ENCODE data around the gene TBC1D22A. TPM values are rescaled to one million over a fixed set of nuclear protein-coding genes. Genes with fewer than 3 reads are reported as not detected.

The TBC1D22A gene
- total RNA-seq, 6 experiments from 2014 or later = 10.9 to 18.1 (median 14.0) TPM

DNA sequence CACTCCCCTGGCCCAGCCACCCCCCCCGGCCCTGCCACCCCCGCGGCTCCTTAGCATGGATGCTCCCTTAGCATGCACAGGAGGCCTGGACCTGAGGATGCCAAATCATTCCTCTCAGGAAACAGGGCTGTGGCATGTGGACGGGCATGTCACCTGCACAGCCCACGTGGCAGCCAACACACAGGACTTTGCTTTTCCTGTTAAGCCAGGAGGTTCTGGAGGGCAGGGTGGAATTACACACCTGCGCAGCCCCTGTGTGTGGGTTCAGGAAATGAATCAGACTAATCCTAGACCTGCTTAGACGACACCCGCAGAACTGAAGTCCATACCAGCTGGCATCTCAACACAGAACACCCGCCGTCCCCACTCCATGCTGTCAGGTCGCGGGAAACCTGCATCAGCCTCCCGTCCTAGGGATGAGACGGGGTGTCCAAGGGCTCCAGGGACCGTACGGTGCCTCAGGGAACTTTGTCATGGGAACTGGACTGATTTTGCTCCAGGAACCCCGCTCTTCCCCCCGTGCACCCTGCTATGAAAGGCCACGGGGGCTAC lies 34.6 kb upstream of the TBC1D22A start:
- ATAC-seq (peak in 1 of 4 donors; percentile 4), DNase-seq (peak in 1 of 3 donors; percentile 47)
- peaks cover 0 to 72% (median 29%) of the 10 kb centered on the region in 4 donors for H3K4me1 ChIP-seq
- H3K36me3 ChIP-seq = no peaks in the 10 kb centered on the region
- TF ChIP-seq, protein P1, sequence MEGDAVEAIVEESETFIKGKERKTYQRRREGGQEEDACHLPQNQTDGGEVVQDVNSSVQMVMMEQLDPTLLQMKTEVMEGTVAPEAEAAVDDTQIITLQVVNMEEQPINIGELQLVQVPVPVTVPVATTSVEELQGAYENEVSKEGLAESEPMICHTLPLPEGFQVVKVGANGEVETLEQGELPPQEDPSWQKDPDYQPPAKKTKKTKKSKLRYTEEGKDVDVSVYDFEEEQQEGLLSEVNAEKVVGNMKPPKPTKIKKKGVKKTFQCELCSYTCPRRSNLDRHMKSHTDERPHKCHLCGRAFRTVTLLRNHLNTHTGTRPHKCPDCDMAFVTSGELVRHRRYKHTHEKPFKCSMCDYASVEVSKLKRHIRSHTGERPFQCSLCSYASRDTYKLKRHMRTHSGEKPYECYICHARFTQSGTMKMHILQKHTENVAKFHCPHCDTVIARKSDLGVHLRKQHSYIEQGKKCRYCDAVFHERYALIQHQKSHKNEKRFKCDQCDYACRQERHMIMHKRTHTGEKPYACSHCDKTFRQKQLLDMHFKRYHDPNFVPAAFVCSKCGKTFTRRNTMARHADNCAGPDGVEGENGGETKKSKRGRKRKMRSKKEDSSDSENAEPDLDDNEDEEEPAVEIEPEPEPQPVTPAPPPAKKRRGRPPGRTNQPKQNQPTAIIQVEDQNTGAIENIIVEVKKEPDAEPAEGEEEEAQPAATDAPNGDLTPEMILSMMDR (IDR thresholded peaks at IDR 0.05) = no peak
- peak; percentile 52 for TF ChIP-seq POLR2A (IDR thresholded peaks at IDR 0.05)
- WGBS (ENCODE audit: insufficient coverage, low coverage, low lambda C conversion rate, missing lambda C conversion rate) = 31% methylated on average over 3 of the region's 19 CpGs
- peak overlapping the region in 1 of 3 donors; percentile 47 for H3K27ac ChIP-seq
- H3K27me3 ChIP-seq = no peaks in the 10 kb centered on the region
- intact Hi-C loops (cut with DNase I) = no loop called here
- no peaks in the 10 kb centered on the region for H3K9me3 ChIP-seq
- no peak overlapping the region for H3K4me3 ChIP-seq

DNA sequence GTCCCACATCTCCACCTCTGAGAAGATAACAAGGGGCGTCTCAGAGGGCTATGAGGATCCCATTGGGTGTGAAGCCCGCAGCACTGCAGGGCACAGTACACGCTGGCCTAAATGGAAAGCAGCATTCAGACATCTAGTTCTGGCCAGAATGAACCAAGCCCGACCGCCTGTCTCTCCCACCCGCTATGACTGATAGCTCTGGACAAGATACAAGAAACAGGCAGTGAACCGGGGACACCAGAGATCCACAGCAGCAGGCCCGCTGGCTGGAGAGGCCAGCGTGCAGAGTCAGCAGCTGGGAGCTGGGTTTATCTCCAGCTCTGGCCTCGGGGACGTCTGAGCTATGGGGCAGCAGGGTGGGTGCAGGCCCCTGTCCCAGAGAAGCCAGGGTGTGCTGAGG lies 34.0 kb upstream of the TBC1D22A start:
- Histone ChIP-seq H3K4me3 (no peak overlapping the region), H3K27ac (peak overlapping the region in 1 of 3 donors; percentile 47), H3K9me3 (no peaks in the 10 kb centered on the region), H3K27me3 (no peaks in the 10 kb centered on the region), H3K4me1 (peaks cover 0 to 77% (median 31%) of the 10 kb centered on the region in 4 donors), H3K36me3 (peaks cover 0 to under 1% (median 0%) of the 10 kb centered on the region in 4 donors)
- no peak for DNase-seq
- WGBS (ENCODE audit: insufficient coverage, low coverage, low lambda C conversion rate, missing lambda C conversion rate) = 28% methylated on average over 9 of the region's 11 CpGs
- intact Hi-C loops (cut with DNase I) = no loop called here
- no peak for ATAC-seq
- TF ChIP-seq POLR2A (IDR thresholded peaks at IDR 0.05) = no peak
- TF ChIP-seq, protein P1 (IDR thresholded peaks at IDR 0.05) = no peak

DNA sequence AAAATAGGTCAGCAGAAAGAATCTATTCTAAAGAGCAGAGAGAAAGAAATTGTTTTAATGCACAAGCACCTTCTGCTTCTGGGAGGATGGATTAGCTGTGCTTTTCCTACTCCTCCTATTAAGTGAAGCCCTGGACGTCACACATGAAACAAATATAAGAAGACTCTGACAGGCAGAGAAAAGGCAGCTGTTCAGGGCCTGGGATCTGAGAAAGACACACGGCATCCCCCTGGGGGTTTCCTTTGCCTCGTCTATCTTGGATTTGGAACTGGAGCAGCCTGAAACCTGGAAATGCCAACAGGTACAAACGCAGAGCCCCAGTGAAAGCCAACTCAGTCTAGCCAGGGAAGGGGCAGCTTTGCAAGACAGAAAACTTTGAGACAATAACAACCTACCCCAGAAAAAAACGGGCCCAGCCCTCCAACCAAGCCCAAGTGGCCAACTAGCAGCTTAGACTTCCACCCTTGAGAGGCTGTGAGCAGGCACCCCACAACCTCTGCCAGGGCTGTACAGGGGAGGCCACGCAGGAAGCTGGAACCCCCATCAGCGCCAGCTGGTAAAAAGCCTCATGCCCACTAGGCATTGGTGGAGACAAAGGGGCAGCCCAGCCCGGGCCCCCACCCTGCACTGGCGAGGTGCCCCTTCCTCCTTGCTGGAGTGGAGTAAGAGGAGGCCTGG lies 31.7 kb upstream of the TBC1D22A start:
- Histone ChIP-seq H3K27ac (peak overlapping the region; percentile 57 to 74 (median 69)), H3K27me3 (no peaks in the 10 kb centered on the region), H3K36me3 (peaks cover 0 to 2% (median 0%) of the 10 kb centered on the region in 4 donors), H3K4me1 (peaks cover 0 to 94% (median 44%) of the 10 kb centered on the region in 4 donors), H3K9me3 (no peaks in the 10 kb centered on the region), H3K4me3 (peak overlapping the region in 1 of 3 donors; percentile 10)
- DNase-seq (no peak), ATAC-seq (no peak)
- TF ChIP-seq, protein P1 (IDR thresholded peaks at IDR 0.05) = no peak
- no peak for TF ChIP-seq POLR2A (IDR thresholded peaks at IDR 0.05)
- intact Hi-C loops (cut with DNase I) = no loop called here
- 48% methylated on average over 5 of the region's 9 CpGs for WGBS (ENCODE audit: insufficient coverage, low coverage, low lambda C conversion rate, missing lambda C conversion rate)

DNA sequence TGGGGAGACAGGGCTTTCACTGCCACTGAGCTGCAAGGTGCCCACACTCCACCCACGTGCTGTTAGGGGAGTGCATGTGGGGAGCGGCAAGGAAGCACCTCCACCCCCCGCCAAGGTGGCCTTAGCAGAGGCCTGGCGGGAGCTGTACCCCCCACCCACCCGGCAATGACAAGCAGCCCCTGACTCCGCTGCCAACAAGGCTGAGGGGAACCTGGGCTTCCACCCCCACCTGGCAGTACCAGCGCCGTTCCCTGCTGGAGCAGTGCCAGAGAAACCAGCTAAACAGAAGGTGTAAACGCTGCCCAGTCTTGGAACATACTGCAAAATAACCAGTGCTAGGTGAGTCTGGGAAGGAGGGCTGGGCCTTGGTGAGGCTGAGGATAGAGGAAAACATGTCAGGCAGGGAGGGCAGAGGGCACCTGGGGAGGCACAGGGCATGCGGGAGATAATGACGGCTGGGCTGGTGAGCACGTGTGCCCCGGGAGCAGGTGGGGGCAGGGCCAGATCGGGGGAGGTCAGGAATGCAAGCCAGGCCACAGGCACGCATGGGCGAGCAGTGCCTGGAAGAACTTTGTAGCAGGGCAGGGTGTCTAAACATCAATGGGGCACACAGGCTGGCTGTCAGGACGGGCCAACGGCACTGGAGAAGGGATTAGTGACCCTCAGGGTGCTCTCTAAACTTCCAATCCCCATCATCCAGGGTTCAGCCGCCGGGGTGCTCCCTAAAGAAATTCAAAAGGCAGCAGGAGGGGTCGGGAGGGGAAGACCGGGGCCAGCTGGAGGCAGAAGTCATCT lies 31.0 kb upstream of the TBC1D22A start:
- TF ChIP-seq POLR2A (IDR thresholded peaks at IDR 0.05) = peak; percentile 86
- TF ChIP-seq, protein P1 (IDR thresholded peaks at IDR 0.05) = no peak
- H3K4me3 ChIP-seq = peak overlapping the region in 2 of 3 donors; percentile 20 to 39
- H3K4me1 ChIP-seq = peaks cover 0 to 94% (median 44%) of the 10 kb centered on the region in 4 donors
- peak overlapping the region; percentile 57 to 74 (median 69) for H3K27ac ChIP-seq
- 16% methylated on average over 10 of the region's 22 CpGs for WGBS (ENCODE audit: insufficient coverage, low coverage, low lambda C conversion rate, missing lambda C conversion rate)
- H3K9me3 ChIP-seq = no peaks in the 10 kb centered on the region
- ATAC-seq (peak; percentile 73 to 88 (median 85)), DNase-seq (peak; percentile 86 to 96 (median 93))
- H3K27me3 ChIP-seq = no peaks in the 10 kb centered on the region
- peaks cover 0 to 2% (median 0%) of the 10 kb centered on the region in 4 donors for H3K36me3 ChIP-seq
- intact Hi-C loops (cut with DNase I) = no loop called here

Measured in right lobe of liver (tissue), 6 donors.